ENCODE measurements around the gene SEMA6B.

SEMA6B gene

DNA sequence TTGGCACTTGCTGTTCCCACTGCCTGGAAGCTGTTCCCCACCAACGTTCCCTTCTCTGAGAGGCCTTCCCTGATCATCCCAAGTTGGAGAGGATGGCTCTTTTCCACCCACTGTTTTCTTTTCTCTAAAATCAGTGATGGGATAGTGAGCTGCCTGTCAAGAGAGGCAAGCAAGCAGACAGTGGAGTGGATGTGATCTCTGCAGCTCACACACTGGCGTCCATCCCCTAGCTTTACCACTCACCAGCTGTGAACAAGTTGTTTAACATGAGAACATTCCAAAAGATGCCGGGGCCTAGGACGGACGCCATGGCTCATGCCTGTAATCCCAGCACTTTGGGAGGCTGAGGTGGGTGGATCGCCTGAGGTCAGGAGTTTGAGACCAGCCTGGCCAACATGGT, 28.0 kb upstream of the SEMA6B start:
- DNase-seq (ENCODE audit: low spot score): no peak

DNA sequence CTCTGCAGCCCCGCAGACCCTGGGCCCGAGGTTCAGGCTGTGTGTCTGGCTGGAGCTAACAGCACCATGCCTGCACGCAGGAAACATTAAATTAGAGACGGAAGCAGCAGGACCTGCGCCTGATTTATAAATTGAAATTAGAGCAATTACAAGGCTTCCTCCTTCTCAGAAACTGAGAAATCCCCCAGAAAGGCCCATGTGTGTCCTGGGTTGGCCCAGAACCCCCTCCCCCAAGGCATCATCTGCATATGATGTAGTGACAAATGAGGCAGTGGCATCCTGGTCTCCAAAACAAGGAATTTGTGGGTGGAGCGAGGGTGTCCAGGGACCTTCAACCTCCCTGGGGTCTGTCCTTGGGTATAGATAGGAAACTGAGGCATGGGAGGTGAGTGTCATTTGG, 27.2 kb upstream of the SEMA6B start:
- DNase-seq (ENCODE audit: low spot score): no peak

DNA sequence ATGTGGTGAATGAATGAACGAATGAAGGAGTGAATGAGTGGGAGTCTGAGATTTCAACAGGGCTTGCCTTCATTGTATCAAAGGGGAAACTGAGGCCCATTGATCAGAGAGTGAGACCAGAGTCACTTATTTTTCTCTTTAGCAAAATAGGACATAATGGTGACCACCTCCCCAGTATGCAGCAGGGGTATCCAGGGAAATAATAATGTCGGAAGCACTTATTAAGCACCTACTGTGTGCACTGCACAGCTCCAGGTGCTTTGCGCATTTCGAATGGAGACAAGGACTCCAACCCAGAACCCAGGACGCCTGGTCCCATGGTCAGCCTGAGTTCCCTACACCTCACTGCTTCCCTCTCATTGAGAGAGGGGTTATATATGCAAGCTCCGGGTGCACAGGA, 26.8 kb upstream of the SEMA6B start:
- DNase-seq (ENCODE audit: low spot score): no peak

- no peak for DNase-seq (ENCODE audit: low spot score)
Measured at GRCh38 chr19:4585556-4585955, 26.1 kb upstream of the SEMA6B start.

- DNase-seq (ENCODE audit: low spot score): no peak
Measured at GRCh38 chr19:4584670-4585460, 25.4 kb upstream of the SEMA6B start.

DNA sequence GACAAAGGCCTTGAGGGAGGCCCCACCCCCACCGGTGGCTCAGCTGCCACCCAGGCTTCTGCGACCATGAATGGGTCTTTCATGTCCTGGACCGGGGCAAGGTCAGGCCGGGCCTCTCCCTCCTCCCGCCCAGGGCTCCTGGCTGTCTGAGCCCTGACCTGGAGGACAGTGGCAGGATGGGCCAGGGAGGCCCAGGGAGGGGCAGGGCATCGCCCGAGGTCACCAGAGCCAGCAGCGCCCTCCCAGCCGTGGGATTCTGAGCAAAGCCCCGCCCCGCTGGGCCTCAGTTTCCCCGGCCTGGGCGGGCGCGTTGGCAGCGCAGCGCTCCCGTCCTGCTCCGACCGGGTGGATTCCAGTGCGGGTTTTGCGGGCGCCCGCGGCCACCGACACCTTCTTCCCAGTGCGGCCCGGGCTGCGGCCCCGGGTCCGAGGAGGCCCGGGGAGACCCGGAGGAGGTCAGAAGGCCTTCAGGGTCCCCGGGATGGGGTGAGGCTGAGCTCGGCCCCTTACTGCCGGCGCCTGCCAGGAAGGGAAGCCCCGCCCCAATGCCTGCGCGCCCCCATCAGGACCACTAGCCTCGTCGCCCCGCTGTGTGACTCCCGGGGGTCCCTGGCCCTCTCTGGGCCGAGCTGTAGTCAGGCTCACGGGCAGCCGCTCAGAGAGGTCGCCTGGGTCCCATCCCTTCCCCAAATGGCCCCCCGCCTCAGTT, 24.6 kb upstream of the SEMA6B start:
- DNase-seq (ENCODE audit: low spot score): no peak

- DNase-seq (ENCODE audit: low spot score): no peak
Measured at GRCh38 chr19:4582980-4583842, 23.7 kb upstream of the SEMA6B start.

- no peak for DNase-seq (ENCODE audit: low spot score)
Measured at GRCh38 chr19:4581666-4582553, 22.4 kb upstream of the SEMA6B start.

- no peak for DNase-seq (ENCODE audit: low spot score)
Measured at GRCh38 chr19:4580961-4581665, 21.6 kb upstream of the SEMA6B start.

- no peak for DNase-seq (ENCODE audit: low spot score)
Measured at GRCh38 chr19:4580021-4580901, 20.8 kb upstream of the SEMA6B start.

DNA sequence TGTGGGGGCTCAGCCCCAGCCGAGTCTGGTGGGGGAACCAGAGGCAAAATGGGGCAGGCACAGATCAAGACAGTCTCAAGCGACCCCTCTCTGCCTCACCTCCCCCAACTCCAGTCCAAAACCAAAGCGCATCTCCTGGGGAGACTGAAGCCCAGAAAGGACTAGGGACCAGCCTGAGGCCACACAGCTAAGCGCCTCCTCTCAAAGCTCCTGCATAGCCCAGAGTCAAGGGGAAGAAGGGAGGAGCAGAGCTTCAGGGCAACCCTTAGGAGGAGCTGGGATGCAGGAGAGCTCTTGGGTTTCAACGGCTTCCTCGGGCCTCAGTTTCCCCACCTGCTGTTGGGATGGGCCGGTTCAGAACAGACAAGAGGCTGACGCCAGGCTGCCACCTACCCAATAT, 19.9 kb upstream of the SEMA6B start:
- no peak for DNase-seq (ENCODE audit: low spot score)

GRCh38 chr19:4578552-4579248, 19.2 kb upstream of the SEMA6B start:
- no peak for DNase-seq (ENCODE audit: low spot score)

GRCh38 chr19:4577020-4577782, 17.7 kb upstream of the SEMA6B start:
- no peak for DNase-seq (ENCODE audit: low spot score)

- peak; percentile 42 for DNase-seq (ENCODE audit: low spot score)
Measured at GRCh38 chr19:4576016-4576933, 16.8 kb upstream of the SEMA6B start.

DNA sequence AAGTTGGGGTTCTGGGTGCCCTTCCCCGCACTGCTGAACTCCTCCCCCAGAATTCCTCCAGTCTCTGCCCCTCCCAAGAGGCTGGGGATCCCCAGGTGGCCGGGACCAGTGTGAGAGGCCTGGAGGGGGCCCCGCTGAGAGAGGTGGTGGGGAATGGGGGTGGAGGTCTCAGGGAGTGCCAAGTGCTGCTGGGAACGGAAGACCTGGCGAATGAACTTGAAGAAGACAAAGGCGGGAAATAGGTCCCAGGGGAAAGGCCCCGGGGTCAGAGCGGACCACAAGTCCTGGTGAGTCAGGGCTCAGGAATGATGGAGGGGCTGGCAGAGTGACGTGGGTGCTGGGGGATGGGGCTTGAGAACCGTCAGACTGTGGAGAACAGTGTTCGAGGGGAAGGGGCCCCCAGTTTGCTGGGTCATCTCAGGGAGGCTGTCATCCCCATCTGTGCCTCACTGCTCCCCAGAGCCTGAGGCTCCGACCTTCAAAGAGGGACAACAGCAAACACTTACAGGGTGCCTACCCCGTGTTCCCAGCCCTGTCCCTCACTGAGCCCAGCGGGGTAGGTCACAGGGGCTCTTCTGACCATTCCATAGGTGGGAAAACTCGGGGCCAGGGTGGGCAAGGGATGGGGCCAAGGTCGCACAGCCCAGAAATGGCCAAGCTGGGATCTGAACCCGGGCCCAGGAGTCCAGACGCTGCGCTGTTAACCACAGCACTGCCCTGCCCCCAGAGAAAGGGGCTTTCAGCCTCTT, 16.0 kb upstream of the SEMA6B start:
- DNase-seq (ENCODE audit: low spot score): no peak

DNA sequence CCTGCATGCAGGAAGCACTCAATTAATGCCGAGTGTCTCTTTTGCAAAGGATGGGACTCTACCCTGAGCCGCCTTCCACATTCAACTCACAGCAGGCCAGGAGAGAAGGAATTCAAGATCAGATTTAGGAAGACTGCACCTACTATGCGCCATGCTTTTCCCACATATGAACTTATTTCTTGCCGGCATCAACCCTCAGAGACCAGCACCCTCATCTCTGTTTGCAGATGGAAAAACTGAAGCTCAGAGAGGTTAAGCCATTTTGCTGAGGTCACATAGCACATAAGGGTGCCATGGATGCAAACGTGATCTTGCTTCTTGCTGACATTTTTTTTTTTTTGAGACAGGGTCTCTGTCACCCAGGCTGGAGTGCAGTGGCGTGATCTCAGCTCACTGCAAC, 14.2 kb upstream of the SEMA6B start:
- DNase-seq (ENCODE audit: low spot score): no peak

Measured in CD4-positive, alpha-beta T cell treated with Interleukin-6 at 100 ng/mL for 8 hours (primary cell).